ENCODE results near the gene CYSRT1.

- no peak for TF ChIP-seq CTCF (IDR thresholded peaks at IDR 0.05)
- TF ChIP-seq POLR2AphosphoS5 (IDR thresholded peaks at IDR 0.05) = no peak
- no peak for TF ChIP-seq EP300 (IDR thresholded peaks at IDR 0.05)
Observed at GRCh38 chr9:137211532-137211931, 13.4 kb upstream of the CYSRT1 start.
